Measurements from ENCODE around the gene PSMD11.

The PSMD11 gene

DNA sequence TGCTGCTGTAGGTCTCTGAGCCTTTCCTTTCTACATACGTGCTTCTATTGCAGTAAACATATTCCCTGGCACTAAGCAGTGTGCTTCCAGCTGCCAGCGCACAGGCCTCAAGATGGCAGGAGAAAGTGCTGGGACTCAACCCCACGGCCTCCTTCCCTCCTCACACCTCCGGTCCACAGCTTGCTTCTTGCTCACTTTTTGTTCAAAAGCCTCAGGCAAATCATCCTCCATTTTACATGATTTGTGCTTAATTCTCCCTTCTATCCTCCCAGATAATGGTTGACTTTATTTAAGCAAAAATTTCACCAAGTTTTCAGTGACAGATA is 47.9 kb downstream of the PSMD11 start:
- DNase-seq = no peak

- no peak for DNase-seq
Measured at GRCh38 chr17:32492648-32493289, 48.5 kb downstream of the PSMD11 start.

GRCh38 chr17:32493571-32493970 is 49.3 kb downstream of the PSMD11 start:
- DNase-seq = no peak

DNA sequence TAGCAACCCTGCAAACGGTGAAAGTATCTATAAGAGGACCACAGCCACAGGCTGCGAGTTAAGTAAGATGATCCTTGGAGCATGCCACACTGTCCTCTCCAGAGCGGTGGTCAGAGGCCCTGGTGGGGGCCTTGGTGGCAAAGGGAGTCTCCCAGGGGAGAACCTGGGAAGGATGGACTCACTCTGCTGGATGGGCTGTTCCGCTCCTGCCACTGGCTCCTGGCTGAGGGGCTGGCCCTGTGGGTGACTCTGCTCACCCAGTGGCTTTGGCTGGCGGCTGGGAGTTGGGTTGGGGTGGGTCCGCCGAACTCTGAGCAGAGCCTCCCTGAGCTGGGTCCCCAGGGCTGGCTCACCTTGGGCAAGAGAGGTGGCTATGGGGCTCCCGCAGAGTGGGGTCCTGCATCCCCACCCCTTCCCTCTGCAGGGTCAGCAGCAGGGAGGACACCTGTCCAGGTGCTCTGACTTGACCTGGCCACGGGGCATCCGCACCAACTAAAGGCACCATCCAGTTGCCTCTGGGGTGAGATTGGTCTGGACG is 49.7 kb downstream of the PSMD11 start:
- no peak for DNase-seq

DNA sequence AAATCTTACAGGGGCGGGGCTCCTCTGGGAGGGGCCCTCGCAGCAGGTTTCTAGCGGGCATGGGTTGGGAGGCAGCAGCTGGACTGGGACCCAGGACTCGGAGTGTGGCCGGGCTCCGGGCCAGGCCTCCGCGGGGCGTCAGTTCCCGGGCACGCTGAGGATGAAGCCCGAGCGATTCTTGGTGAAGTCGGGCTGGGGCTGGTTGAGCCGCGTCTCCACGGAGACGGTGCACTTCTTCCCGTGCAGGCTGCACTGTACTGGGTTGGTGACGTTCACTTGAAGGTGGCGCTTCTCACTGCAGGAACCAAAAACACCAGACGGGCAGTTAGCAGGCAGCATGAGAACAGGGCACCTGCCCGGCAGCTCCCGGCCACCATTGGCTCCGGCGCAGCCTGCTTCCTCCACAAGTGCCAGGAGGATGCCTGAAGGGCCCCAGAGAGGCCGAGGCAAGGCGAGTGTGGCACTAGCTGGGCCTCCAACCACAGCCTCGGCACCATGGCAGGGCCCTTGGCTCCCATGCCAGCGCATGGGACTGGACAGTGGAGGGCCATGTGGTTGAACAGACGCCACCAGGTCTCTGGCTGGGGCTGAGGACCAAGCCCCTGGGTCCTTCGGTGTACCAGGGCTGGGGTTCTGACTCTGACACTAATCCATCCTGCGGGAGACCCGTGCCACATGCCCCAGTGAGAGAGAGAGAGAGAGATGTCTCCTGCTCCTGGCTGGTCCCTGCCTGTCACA is 50.5 kb downstream of the PSMD11 start:
- DNase-seq = no peak

- no peak for DNase-seq
Measured at GRCh38 chr17:32495359-32496231, 51.3 kb downstream of the PSMD11 start.

- no peak for DNase-seq
Measured at GRCh38 chr17:32496395-32497073, 52.2 kb downstream of the PSMD11 start.

DNA sequence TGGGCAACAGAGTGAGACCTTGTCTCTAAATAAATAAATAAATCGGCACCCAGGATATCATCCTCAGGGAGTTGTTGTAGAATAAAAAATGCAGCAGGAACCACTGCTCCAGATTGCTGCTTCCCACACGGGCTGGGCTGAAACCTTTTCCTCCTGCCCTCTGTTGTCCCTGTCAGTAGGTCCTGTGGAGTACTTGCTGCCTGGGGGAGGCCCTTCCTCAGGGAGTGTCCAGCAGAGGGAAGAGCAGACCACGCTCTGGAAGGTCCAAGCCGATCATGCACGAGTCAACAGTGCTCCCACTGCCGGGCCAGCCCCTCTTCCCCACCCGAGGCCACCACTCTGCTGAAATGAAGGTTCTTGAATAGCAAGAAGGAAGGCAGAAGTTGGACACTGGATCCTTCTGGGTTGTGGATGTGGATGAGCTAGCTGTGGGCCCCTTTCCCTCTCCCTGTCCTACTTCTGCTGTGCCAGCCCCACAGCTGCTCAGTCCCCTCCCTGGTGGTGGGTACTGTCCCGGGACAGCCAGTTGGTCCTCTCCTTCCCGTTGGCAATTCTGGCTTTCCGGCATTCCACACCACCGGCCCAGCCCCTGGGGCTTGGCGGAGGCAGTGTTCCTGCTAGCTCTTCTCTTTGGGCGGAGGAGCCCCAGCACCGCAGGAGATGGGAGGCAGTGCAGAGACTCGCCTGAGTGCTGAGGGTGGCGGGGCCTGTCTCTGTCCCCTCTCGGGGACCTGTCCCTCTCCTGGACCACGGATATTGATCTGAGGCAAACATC is 53.3 kb downstream of the PSMD11 start:
- DNase-seq = no peak

- DNase-seq = no peak
Measured at GRCh38 chr17:32498391-32498790, 54.1 kb downstream of the PSMD11 start.

DNA sequence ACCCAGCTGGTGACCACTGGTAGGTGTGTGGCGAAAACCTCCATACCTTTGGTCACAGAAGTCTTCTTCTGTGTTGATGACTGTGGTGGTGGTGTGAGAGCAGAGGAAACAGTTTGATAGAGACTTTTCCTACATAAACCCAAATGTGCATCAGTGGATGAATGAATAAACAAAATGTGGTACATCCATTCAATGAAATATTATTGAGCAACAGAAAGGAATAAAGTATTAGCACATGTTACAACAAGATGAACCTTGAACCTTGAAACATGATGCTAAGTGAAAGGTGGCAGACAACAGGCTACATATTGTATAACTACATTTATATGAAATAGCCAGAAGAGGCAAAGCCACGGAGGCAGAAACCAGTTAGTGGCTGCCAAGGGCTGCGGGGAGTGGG is 57.7 kb downstream of the PSMD11 start:
- DNase-seq = no peak

DNA sequence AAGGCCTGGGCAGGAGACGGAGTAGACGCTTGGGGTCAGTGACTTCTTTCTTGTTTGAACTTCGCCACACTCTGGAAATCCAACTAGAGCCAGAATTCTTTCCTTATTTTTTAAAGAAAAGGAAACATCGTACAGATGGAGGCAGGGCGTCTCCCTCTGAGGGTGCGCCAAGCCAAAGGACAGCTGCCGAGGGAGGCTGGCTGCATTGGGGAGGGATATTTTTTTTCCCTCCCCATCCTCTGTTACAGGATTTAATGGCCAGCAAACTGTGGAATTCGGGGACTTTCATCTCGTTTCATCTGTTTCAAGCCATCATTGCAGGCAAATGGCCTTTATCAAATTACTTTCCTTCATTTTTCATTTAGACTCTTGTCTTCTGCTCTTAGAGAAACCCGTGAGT is 58.4 kb downstream of the PSMD11 start:
- no peak for DNase-seq

DNA sequence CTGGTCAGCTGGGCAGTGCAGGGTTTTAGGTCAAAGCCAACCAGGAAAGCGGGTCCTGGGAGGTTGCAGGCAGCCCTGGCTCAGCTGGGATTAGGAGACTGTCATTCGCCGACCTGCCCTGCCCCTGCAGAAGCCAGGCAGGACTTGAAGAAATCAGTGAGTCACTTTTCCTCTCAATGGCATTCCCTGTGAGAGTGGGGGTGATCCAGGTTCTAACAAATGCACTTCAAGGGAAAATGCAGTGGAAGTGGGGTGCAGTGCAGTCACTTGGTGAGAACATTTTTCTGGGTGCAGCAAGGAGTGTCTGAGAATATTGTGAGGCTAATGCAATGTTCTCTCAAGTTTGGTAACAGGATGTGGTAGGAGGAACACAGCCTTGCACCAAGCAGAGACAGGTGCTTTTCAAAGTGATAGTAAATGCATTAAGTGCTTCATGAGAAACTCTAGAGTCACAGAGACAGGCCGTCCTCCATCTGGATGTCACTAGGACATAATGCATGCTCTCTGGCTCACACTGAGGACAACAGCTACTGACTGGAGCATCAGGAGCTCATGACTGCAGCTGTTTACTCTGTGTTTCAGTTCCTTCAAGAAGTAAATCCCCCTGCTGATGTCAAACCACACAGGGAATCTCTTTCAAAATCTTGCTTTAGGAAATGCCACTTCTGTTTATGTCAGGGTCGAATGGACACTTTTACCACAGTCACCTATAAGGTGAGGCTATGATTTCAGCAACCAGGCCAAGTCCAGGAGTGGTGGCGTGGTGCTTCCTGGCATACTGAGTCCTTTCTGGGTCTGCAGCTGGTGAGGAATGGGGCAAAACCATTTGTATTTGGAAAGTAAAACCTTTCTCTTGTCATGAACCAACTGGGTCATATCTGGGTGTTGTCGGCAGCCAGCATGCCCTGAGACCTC is 59.2 kb downstream of the PSMD11 start:
- DNase-seq = no peak

- DNase-seq = no peak
Measured at GRCh38 chr17:32504166-32504990, 60.1 kb downstream of the PSMD11 start.

DNA sequence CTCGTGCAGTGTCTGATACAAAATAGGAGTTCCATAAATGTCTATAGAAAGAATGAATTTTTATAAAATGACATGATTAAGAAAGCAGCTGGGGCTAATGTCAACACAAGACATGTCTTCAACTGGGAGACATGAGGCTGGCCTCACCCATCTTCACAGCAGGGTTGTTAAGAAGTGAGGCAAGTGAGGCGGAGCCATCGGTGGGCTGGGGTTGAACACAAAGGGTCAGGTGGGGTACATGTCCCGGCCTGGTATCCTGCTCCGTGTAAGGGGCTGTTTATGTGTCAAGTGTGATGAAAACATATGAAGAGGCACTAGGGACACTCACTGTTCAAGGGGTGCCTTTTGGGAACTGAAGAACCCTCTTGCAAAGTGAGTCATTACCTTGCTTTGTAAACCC is 64.6 kb downstream of the PSMD11 start:
- no peak for DNase-seq

DNA sequence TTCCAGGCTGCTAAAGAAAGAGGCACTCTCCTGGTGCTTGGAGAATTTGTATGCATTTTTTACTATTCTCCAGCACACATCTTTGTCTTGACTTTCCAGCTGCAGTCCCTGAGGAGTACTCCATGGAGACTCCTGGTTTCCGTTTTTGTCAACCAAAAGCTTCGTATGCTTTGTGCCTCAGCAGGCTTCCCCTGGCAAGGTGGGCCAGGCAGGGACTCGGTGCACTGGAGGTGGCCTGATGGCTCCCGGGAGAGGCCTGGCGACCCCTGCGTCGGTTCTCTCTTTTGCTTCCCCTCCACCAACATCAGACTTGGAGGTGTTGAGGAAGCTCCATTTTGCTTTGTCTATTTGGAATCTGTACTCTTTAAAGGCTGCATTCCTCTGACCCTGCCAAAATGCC is 66.2 kb downstream of the PSMD11 start:
- DNase-seq = no peak

DNA sequence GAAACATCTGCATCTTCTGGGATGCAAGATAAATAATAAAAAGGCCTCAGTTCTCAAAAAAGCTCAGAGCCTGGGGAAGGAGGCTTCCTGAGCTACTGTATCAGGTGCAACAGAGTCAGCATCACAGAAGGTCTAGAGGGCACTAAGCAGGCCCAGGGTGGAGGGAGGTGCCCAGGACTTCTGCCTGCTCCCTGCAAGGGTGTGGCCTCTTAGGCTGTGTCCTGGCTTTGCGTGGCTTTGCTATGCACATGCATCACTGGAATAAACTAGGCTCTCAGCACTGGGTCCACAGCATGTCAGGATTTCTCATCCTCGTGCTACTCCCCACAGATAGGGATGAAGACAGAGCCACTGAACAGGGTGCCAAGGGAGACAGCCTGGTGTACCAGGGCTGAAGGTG is 68.0 kb downstream of the PSMD11 start:
- DNase-seq = no peak

DNA sequence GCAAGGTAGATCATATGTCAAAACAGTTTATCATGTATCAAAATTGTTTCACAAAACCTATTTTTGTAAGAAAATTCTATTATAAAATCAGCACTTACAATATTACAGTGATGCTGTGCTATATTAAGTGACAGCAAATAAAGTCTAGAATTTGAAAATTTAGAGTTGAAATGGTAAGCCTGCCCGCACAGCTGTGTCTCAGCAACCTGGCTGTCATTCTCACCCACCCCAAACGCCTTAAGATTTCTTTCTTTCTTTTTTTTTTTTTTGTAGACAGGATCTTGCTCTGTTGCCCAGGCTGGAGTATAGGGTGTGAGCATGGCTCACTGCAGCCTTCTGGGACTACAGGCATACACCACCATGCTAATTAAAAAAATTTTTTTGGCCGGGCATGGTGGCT is 69.3 kb downstream of the PSMD11 start:
- no peak for DNase-seq

DNA sequence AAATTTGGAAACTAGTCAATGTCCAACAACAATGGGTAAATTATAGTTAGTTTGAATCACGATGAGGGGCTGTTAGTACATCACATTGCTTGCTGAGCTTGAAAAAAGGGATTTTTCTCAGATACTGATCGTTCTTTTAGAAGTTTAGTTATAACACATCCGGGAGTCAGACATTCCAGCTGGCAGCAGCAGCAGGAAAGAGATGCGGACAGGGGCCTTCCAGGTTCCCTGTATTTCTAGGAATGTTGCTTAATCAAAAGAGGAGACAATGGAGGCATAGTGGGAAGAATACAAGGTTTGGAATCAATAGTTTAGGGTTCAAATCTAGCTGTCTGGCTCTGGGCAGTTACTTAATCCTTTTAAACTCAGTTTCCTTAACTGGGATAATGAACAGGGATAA is 70.3 kb downstream of the PSMD11 start:
- DNase-seq = no peak

DNA sequence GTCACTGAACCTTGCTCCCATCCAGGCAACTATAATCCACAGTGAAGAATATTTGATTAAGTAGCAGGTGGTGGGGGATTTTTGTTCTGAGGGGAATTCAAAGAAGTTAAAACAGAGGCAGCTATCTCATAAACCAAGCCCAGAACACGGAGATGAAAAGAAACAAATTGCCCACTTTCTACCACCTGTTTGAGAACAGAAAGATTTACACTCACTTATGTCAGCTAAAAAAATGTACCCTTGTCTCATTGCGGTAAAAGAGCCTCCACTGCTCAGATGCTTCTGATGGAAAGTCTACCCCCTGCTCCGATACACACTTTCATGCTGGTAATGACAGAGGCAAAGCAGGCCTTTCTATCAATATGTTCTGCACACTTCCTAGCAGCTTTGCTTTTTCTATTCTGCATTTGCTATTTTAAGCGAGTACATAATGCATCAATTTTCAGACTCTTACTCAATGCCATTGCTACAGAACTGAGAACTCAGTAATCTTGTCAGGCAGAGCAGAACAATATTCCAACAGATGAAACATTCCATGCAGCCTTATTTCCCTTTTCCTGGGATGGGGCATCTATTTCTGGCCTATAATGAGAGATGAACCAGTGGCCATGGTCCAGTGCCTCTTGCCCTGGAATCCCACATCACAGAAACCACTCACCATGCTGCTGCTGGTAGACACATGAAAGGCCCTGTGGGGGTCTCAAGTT is 71.5 kb downstream of the PSMD11 start:
- no peak for DNase-seq

DNA sequence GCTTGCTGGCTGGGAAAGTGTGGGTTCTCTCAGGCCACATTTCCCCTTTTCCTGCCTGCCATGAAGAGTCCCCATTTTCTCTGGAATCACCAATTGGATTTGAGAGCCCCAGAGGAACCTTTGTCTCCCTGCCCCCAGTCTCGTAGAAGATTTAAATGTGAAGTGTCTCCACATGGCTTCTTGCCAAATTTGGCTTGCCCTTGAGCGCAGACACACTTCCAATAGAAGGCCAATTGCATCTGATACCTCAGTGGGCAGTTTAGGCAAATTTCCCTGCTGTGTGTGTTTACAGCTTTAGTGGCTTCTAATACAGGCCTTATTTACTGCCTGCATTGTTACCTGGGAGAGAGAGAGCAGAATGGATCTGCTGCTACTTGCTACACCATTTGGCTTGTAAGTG is 72.1 kb downstream of the PSMD11 start:
- DNase-seq = no peak

Measured in SHP77 treated with DMSO at 0.1 percent for 48 hours (cell line).